Esophagus (tissue), 2 donors: Measurements from ENCODE around the gene PLEKHH1. TPM values are rescaled to one million over a fixed set of nuclear protein-coding genes. Genes with fewer than 3 reads are reported as not detected.

Experiments
- H3K27ac ChIP-seq, 2 donors: one replicate each; pipeline ENCODE4 v1.5.1; 2013; ENCODE audit warnings: low read depth in 2 of 2, mild to moderate bottlenecking in 2 of 2, inconsistent platforms in 1 of 2, low read length in 1 of 2, moderate library complexity in 1 of 2
- H3K27me3 ChIP-seq, 2 donors: one replicate each; pipeline ENCODE4 v1.6.1; 2013; ENCODE audit warnings: low read length in 2 of 2, control low read depth in 1 of 2, mild to moderate bottlenecking in 1 of 2; ENCODE audit not compliant: insufficient read depth in 2 of 2, control insufficient read depth in 1 of 2
- H3K36me3 ChIP-seq, 2 donors: one replicate each; pipeline ENCODE4 v1.6.1; 2013; ENCODE audit warnings: low read length in 1 of 2; ENCODE audit not compliant: control insufficient read depth in 2 of 2, insufficient read depth in 2 of 2
- H3K4me1 ChIP-seq, 2 donors: one replicate each; pipeline ENCODE4 v1.6.1; 2013; ENCODE audit warnings: low read length in 1 of 2; ENCODE audit not compliant: control insufficient read depth in 2 of 2, insufficient read depth in 2 of 2
- H3K4me3 ChIP-seq, 2 donors: one replicate each; pipeline ENCODE4 v1.5.1; 2013; ENCODE audit warnings: low read length in 2 of 2, mild to moderate bottlenecking in 2 of 2, low read depth in 1 of 2, moderate library complexity in 1 of 2
- H3K9me3 ChIP-seq, 2 donors: one replicate each; pipeline ENCODE4 v1.6.1; 2013; ENCODE audit warnings: mild to moderate bottlenecking in 2 of 2, low read depth in 1 of 2, low read length in 1 of 2, moderate library complexity in 1 of 2; ENCODE audit not compliant: control insufficient read depth in 2 of 2, insufficient read depth in 1 of 2
- WGBS, 2 donors: extraction: QIAGEN DNeasy Blood & Tissue Kit; methylation state at CpG; one replicate each; pipeline ENCODE4 v1.1.7; 2013; 5-methylcytosine and 5-hydroxymethylcytosine counted together
- polyA plus RNA-seq, 2 donors: library from polyadenylated mRNA; stranded (reverse); fragments of 200-250 nt; gene quantifications; one replicate each; pipeline ENCODE4 v1.2.3, GENCODE V29; 2013
- donor health status: healthy with polysubstance abuse.
- donor health status: Bipolar disorder and iron deficiency.

Gene PLEKHH1
- polyA plus RNA-seq, 2 donors = 2.4 to 10.3 TPM

GRCh38 chr14:67574806-67575205, 41.7 kb downstream of the PLEKHH1 start:
- WGBS, 2 donors = 77 to 88% methylated on average over 7 of the region's 7 CpGs
- no peaks in the 10 kb centered on the region for H3K9me3 ChIP-seq

GRCh38 chr14:67575684-67576083, 42.6 kb downstream of the PLEKHH1 start:
- H3K9me3 ChIP-seq = no peaks in the 10 kb centered on the region
- whole genome bisulfite sequencing, 2 donors = 70 to 74% methylated on average over 9 of the region's 9 CpGs
- no peaks in the 10 kb centered on the region for H3K27me3 ChIP-seq
- no peak overlapping the region for H3K4me3 ChIP-seq
- peaks cover 0 to 12% of the 10 kb centered on the region in 2 donors for H3K36me3 ChIP-seq
- peaks cover 0 to 2% of the 10 kb centered on the region in 2 donors for H3K4me1 ChIP-seq
- H3K27ac ChIP-seq = no peak overlapping the region

More at GRCh38 chr14:67574806-67575205, 41.7 kb downstream of the PLEKHH1 start:
- H3K27ac ChIP-seq = no peak overlapping the region
- H3K27me3 ChIP-seq = no peaks in the 10 kb centered on the region
- no peak overlapping the region for H3K4me3 ChIP-seq
- H3K36me3 ChIP-seq = peaks cover 0 to 9% of the 10 kb centered on the region in 2 donors
- H3K4me1 ChIP-seq = peaks cover 0 to 2% of the 10 kb centered on the region in 2 donors

GRCh38 chr14:67576216-67576955, 43.3 kb downstream of the PLEKHH1 start:
- 84 to 91% methylated on average over 7 of the region's 7 CpGs for WGBS, 2 donors
- H3K36me3 ChIP-seq = peaks cover 0 to 12% of the 10 kb centered on the region in 2 donors

GRCh38 chr14:67577181-67577808, 44.2 kb downstream of the PLEKHH1 start:
- H3K4me3 ChIP-seq = no peak overlapping the region
- no peaks in the 10 kb centered on the region for H3K27me3 ChIP-seq
- H3K27ac ChIP-seq = no peak overlapping the region
- peaks cover 0 to 12% of the 10 kb centered on the region in 2 donors for H3K36me3 ChIP-seq
- H3K4me1 ChIP-seq = peaks cover 0 to 2% of the 10 kb centered on the region in 2 donors
- H3K9me3 ChIP-seq = no peaks in the 10 kb centered on the region
- 82% methylated on average over 13 of the region's 13 CpGs for WGBS, 2 donors

More at GRCh38 chr14:67576216-67576955, 43.3 kb downstream of the PLEKHH1 start:
- Histone ChIP-seq H3K9me3 (no peaks in the 10 kb centered on the region), H3K27me3 (no peaks in the 10 kb centered on the region), H3K4me1 (peaks cover 0 to 2% of the 10 kb centered on the region in 2 donors), H3K27ac (no peak overlapping the region), H3K4me3 (no peak overlapping the region)

- Histone ChIP-seq H3K27ac (no peak overlapping the region), H3K9me3 (no peaks in the 10 kb centered on the region), H3K4me1 (peaks cover 0 to 2% of the 10 kb centered on the region in 2 donors), H3K27me3 (no peaks in the 10 kb centered on the region), H3K4me3 (no peak overlapping the region), H3K36me3 (peaks cover 0 to 12% of the 10 kb centered on the region in 2 donors)
- WGBS, 2 donors = 85% methylated on average over 16 of the region's 16 CpGs
Measured at GRCh38 chr14:67577909-67578749, 45.0 kb downstream of the PLEKHH1 start.

GRCh38 chr14:67579040-67579439, 46.0 kb downstream of the PLEKHH1 start:
- Histone ChIP-seq H3K4me1 (peaks cover 0 to 2% of the 10 kb centered on the region in 2 donors), H3K9me3 (no peaks in the 10 kb centered on the region), H3K27ac (no peak overlapping the region), H3K4me3 (no peak overlapping the region), H3K27me3 (no peaks in the 10 kb centered on the region), H3K36me3 (peaks cover 0 to 12% of the 10 kb centered on the region in 2 donors)
- WGBS, 2 donors = 76 to 79% methylated on average over 15 of the region's 15 CpGs

GRCh38 chr14:67579636-67580035, 46.5 kb downstream of the PLEKHH1 start:
- Histone ChIP-seq H3K27me3 (no peaks in the 10 kb centered on the region), H3K4me1 (peaks cover 0 to 2% of the 10 kb centered on the region in 2 donors), H3K36me3 (peaks cover 0 to 12% of the 10 kb centered on the region in 2 donors), H3K27ac (no peak overlapping the region), H3K4me3 (no peak overlapping the region), H3K9me3 (no peaks in the 10 kb centered on the region)
- WGBS, 2 donors = 84 to 86% methylated on average over 7 of the region's 7 CpGs

GRCh38 chr14:67580336-67581171, 47.5 kb downstream of the PLEKHH1 start:
- Histone ChIP-seq H3K36me3 (peaks cover 0 to 13% of the 10 kb centered on the region in 2 donors), H3K27ac (no peak overlapping the region), H3K9me3 (no peaks in the 10 kb centered on the region), H3K27me3 (no peaks in the 10 kb centered on the region), H3K4me3 (no peak overlapping the region), H3K4me1 (peaks cover 0 to 2% of the 10 kb centered on the region in 2 donors)
- WGBS, 2 donors = 77 to 81% methylated on average over 11 of the region's 11 CpGs

- no peak overlapping the region for H3K4me3 ChIP-seq
- peaks cover 0 to 15% of the 10 kb centered on the region in 2 donors for H3K36me3 ChIP-seq
- no peaks in the 10 kb centered on the region for H3K9me3 ChIP-seq
- no peaks in the 10 kb centered on the region for H3K27me3 ChIP-seq
- H3K27ac ChIP-seq = no peak overlapping the region
- H3K4me1 ChIP-seq = no peaks in the 10 kb centered on the region
- 88 to 92% methylated on average over 1 of the region's 1 CpG for WGBS, 2 donors
Measured at GRCh38 chr14:67581643-67582042, 48.6 kb downstream of the PLEKHH1 start.
